ENCODE results near the gene CTCFL. TPM values are rescaled to one million over a fixed set of nuclear protein-coding genes. Genes with fewer than 3 reads are reported as not detected.
A peak's percentile ranks its signal among the peaks of the same experiment; 100 is the strongest.

The CTCFL gene
- total and polyA plus RNA-seq, 2 of the 8 experiments (the other 6 are each of a cell fraction or from before 2014, with no cell fraction given) = 0.30 to 0.80 TPM

- H3K36me3 ChIP-seq (ENCODE audit: control insufficient read depth in 2 of 4, insufficient read depth in 4 of 4, low read length in 3 of 4) = no peaks in the 10 kb centered on the region
- no peak overlapping the region for H2AK5ac ChIP-seq (ENCODE audit: low read depth, low read length)
- no peak overlapping the region for H3K56ac ChIP-seq (replicated peaks; ENCODE audit: insufficient read length, low read depth, low read length)
- ChIA-PET POLR2A (ENCODE audit: partially characterized antibody) (interaction anchor here (1.5 kb wide), 1 partner anchor 50 kb away, joined by 4 read pairs; no protein-coding TSS in a partner anchor), CTCF (ENCODE audit: partially characterized antibody) (interaction anchor here (0.7 to 4.6 kb wide), 10 partner anchors 8 to 563 kb away, joined by 3 to 28 read pairs (median 6); no protein-coding TSS in a partner anchor)
- FAIRE-seq = no peak
- no peak overlapping the region; a peak in 1 of 4 replicates for H3K4me2 ChIP-seq (ENCODE audit: insufficient read depth in 1 of 2, low read depth in 2 of 2, low read length in 2 of 2)
- peaks cover 0 to 19% (median 5%) of the 10 kb centered on the region in 4 experiments; a peak in 5 of 7 replicates for H3K4me1 ChIP-seq (replicated peaks in 1 of 4; ENCODE audit: control insufficient read depth in 3 of 4, insufficient read depth in 4 of 4, low read length in 3 of 4)
- no peaks in the 10 kb centered on the region; a peak in 2 of 7 replicates for H3K27me3 ChIP-seq (replicated peaks in 1 of 4; ENCODE audit: control insufficient read depth in 3 of 4, extremely low read depth in 1 of 4, insufficient read depth in 3 of 4, low read length in 3 of 4)
- H3K4ac ChIP-seq (replicated peaks; ENCODE audit: insufficient read length, low read depth, low read length) = no peak overlapping the region
- no peak overlapping the region for H3K14ac ChIP-seq (ENCODE audit: insufficient read length)
- H2BK12ac ChIP-seq (ENCODE audit: low read depth, low read length) = peak overlapping the region; percentile 35; the same call in 1 of the 2 replicates
- no peak overlapping the region for H3K27ac ChIP-seq (ENCODE audit: low read depth, low read length)
- no peak overlapping the region for H2BK15ac ChIP-seq (ENCODE audit: low read length)
- no peak overlapping the region for H4K8ac ChIP-seq (ENCODE audit: extremely low read depth, insufficient read depth, low read length)
- H3K23ac ChIP-seq (ENCODE audit: insufficient read length) = no peak overlapping the region
- no peak overlapping the region for H4K5ac ChIP-seq (ENCODE audit: insufficient read length, low read depth, low read length)
- no peaks in the 10 kb centered on the region for H4K20me1 ChIP-seq (replicated peaks in 1 of 2; ENCODE audit: control insufficient read depth in 1 of 2, insufficient read depth in 2 of 2, low read length in 2 of 2)
- no peaks in the 10 kb centered on the region for H3K79me2 ChIP-seq (ENCODE audit: control insufficient read depth in 1 of 2, insufficient read depth in 2 of 2, low read length in 2 of 2)
- 91% methylated on average over 10 of the region's 11 CpGs; no CpG with 5 or more reads in 1 of the 2 experiments for WGBS, 2 experiments (ENCODE audit: extremely low coverage in 1 of 2, insufficient coverage in 1 of 2, insufficient read length in 1 of 2, insufficient replicate concordance in 2 of 2, low coverage in 1 of 2, low lambda C conversion rate in 2 of 2, missing lambda C conversion rate in 1 of 2)
- H3K4me3 ChIP-seq (ENCODE audit: extremely low read depth in 1 of 4, insufficient read depth in 2 of 4, low read depth in 3 of 4, low read length in 4 of 4) = no peak overlapping the region
- H2BK120ac ChIP-seq (replicated peaks; ENCODE audit: low read depth, low read length) = no peak overlapping the region
- peak overlapping the region; percentile 50; the same call in 1 of the 2 replicates for H2BK20ac ChIP-seq (ENCODE audit: low read length)
- no peaks in the 10 kb centered on the region for H3K9me3 ChIP-seq (ENCODE audit: insufficient read depth in 2 of 2, low read depth in 1 of 2, low read length in 1 of 2)
- no peaks in the 10 kb centered on the region for H3K79me1 ChIP-seq (ENCODE audit: low read depth, low read length)
- 0 out of 2 replicates have a peak overlapping the region, but pooled peaks have one; percentile 36 for H2BK5ac ChIP-seq (ENCODE audit: low read depth, low read length)
- no peak overlapping the region for H3K9ac ChIP-seq (replicated peaks in 1 of 4; ENCODE audit: extremely low read depth in 1 of 4, low read depth in 3 of 4, low read length in 3 of 4)
- 0 out of 2 replicates have a peak overlapping the region, but pooled peaks have one; percentile 29 for H3K18ac ChIP-seq (ENCODE audit: extremely low read depth, low read length)
- H2AFZ ChIP-seq (ENCODE audit: low read length) = 0 out of 2 replicates have a peak overlapping the region, but pooled peaks have one; percentile 11
- H4K91ac ChIP-seq (replicated peaks; ENCODE audit: insufficient read length, low read length) = no peak overlapping the region
- no peaks in the 10 kb centered on the region for H3K23me2 ChIP-seq (ENCODE audit: low read depth, low read length)
- DNase-seq (ENCODE audit: low read depth in 1 of 2, low spot score in 2 of 2) = no peak
- TF ChIP-seq SP1 (IDR thresholded peaks at IDR 0.05; ENCODE audit: low read depth, low read length) = no peak
Measured at GRCh38 chr20:57523782-57524181, 1.2 kb downstream of the CTCFL start.

Data from H1 (cell line).